AG04450 (cell line): Measurements from ENCODE around the gene NSFL1C. TPM values are rescaled to one million over a fixed set of nuclear protein-coding genes. Genes with fewer than 3 reads are reported as not detected.

Experiments
- CTCF ChIA-PET: fragments of 300-600, 350-600 bp; formaldehyde crosslinking; extraction: SDS; loops from one replicate; lab custom pipeline; 2022; ENCODE audit warnings: antibody characterized with exemption, inconsistent platforms; lab: Charles Lee
- POLR2A ChIA-PET: fragments of 350-600 bp; formaldehyde crosslinking; extraction: SDS; loops from one replicate; lab custom pipeline; 2021; ENCODE audit warnings: antibody characterized with exemption, inconsistent platforms; lab: Yijun Ruan, JAX
- DNase-seq: peaks from one replicate; pipeline ENCODE4 v3.0.0-alpha.2; 2011; ENCODE audit warnings: low read depth, low spot score
- H3K27ac ChIP-seq: one replicate; pipeline ENCODE4 v1.5.1; 2012; ENCODE audit warnings: low read depth, low read length, control low read depth
- H3K27me3 ChIP-seq: one replicate; pipeline ENCODE4 v1.6.0; 2012; ENCODE audit warnings: low read length; ENCODE audit not compliant: control insufficient read depth, insufficient read depth
- H3K4me3 ChIP-seq: 2 replicates; pipeline ENCODE4 v1.5.1; 2011; ENCODE audit warnings: mild to moderate bottlenecking, low read depth, low read length, control low read depth
- H3K9me3 ChIP-seq: 2 replicates; pipeline ENCODE4 v1.5.1; 2012; ENCODE audit warnings: low read length; ENCODE audit not compliant: control insufficient read depth, insufficient read depth
- polyA plus RNA-seq: library from polyadenylated mRNA; depleted of rRNA; stranded (reverse); fragments of >200 nt; gene quantifications from 2 replicates; pipeline ENCODE4 v1.2.3, GENCODE V29; 2011
- TF ChIP-seq, protein P1 (sequence below): IDR thresholded peaks from 2 replicates; pipeline ENCODE4 v1.5.1; 2011; ENCODE audit warnings: low read depth, low read length, control low read depth, inconsistent platforms

The NSFL1C gene
- polyA plus RNA-seq, 1 experiment, result 23.0 TPM

DNA sequence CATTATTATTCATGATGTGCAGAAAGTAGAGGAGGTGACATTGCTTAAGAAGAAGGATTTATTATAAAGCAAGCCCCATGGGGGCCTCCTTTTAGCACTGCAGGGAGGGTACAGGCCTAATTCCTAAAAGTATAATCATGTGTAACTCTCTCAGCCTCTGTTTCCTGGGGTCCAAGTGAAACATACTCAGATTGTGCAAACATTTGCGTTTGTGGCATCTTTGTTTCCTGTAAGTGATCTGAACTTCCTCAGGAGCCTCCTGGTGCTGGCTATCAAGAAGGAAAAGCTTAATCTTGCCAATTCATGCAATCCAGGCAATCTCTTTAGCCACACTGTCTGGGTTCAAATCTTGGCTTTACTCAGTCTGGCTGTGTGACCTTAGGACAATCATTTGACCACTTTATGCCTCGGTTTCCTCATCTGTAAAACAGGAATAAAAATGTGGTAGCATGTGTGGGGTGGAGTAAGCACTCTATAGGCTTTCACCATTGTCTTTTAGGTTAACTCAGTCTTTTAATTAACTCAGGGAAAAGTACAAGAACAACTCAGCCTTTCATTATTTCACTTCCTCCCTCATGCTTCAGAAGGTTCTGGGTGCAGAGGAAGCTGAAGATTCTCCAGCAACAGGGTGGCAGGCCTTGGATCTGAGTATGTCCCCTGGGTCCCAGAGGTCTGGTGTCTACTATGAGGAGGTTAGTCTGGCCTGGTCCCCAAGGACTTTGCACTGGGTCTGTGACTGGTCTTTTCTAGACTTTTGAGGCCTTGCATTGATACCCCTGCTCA is 25.4 kb upstream of the NSFL1C start:
- ChIA-PET CTCF (interaction anchor here (2.8 kb wide), 1 partner anchor 12 kb away, joined by 23 read pairs; no protein-coding TSS in a partner anchor), POLR2A (no interaction called here)
- no peaks in the 10 kb centered on the region for H3K9me3 ChIP-seq
- DNase-seq, result no peak
- TF ChIP-seq, protein P1, sequence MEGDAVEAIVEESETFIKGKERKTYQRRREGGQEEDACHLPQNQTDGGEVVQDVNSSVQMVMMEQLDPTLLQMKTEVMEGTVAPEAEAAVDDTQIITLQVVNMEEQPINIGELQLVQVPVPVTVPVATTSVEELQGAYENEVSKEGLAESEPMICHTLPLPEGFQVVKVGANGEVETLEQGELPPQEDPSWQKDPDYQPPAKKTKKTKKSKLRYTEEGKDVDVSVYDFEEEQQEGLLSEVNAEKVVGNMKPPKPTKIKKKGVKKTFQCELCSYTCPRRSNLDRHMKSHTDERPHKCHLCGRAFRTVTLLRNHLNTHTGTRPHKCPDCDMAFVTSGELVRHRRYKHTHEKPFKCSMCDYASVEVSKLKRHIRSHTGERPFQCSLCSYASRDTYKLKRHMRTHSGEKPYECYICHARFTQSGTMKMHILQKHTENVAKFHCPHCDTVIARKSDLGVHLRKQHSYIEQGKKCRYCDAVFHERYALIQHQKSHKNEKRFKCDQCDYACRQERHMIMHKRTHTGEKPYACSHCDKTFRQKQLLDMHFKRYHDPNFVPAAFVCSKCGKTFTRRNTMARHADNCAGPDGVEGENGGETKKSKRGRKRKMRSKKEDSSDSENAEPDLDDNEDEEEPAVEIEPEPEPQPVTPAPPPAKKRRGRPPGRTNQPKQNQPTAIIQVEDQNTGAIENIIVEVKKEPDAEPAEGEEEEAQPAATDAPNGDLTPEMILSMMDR, result no peak
- H3K4me3 ChIP-seq, result no peak overlapping the region
- H3K27me3 ChIP-seq, result peaks cover 24% of the 10 kb centered on the region
- H3K27ac ChIP-seq, result no peak overlapping the region

DNA sequence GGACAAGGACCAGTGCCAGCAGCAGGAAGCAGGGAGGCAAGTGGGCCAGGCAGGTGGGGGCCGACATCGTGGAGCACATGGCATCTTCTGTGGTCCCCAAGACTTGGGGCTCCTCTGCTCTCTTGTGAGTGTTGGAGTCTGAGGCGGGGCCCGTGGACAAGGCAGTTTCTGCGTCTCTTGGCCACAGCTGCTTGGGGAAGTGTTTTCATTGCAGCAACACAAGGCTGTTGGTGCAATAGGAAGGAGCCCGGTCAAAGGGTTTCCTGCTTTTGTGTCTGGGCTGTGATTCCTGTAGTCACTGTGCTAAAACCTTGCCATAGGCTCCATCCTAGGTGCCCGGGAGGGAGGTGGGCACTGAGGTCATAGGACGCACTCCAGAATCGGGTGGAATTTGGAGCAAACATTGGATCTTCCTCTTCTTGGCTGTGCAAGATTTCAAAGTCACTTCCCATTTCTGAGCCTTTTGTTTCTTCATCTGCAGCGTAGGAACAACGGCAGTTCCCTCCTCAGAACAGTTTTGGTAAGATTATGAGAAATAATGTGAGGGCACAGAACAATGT is 24.7 kb upstream of the NSFL1C start, which contains the start of gene SIRPB2:
Gene SIRPB2, minus strand, starts transcription at position 140 of the 560 bp plus-strand sequence. Its CDS starts 61 bp downstream, at position 79.
- Histone ChIP-seq H3K27me3 (peaks cover 24% of the 10 kb centered on the region), H3K9me3 (no peaks in the 10 kb centered on the region), H3K4me3 (no peak within 1 kb of the TSS), H3K27ac (no peak within 1 kb of the TSS)
- POLR2A ChIA-PET, result no interaction called here
- TF ChIP-seq, protein P1, result no peak
- DNase-seq, result no peak
- CTCF ChIA-PET, result interaction anchor here (2.8 to 3.0 kb wide), 2 partner anchors 12 kb away, joined by 21 to 23 read pairs; no protein-coding TSS in a partner anchor

DNA sequence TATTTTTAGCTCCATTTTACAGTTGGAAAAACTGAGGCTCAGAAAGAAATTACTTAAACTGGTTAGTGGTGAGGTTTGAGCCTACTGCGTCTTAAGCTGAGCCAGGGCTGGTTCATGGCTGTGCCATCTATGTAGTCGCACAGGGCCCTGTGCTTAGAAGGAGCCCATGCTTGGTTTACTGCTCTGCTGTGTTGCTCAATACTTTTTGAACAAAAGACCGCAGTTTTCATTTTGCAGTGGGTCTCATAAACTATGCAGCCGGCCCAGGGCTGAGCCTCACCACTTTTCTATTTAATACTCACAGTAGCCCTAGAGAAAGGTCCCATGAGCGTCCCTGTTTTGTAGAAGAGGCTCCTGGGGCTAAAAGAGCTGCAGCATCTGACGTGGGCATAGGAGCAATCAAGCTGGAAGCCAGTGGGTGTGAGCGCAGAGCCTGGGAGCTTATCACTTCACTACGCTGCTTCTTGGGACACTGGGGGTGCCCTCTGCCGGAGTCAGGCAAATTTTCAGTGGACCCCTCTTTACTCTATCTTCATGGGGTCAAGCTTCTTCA is 24.1 kb upstream of the NSFL1C start:
- TF ChIP-seq, protein P1, result no peak
- ChIA-PET CTCF (interaction anchor here (3.0 kb wide), 1 partner anchor 13 kb away, joined by 21 read pairs; no protein-coding TSS in a partner anchor), POLR2A (interaction anchor here (0.5 kb wide), 1 partner anchor 1024 kb away, joined by 3 read pairs; no protein-coding TSS in a partner anchor)
- DNase-seq, result no peak
- Histone ChIP-seq H3K9me3 (no peaks in the 10 kb centered on the region), H3K27ac (no peak overlapping the region), H3K27me3 (peaks cover 24% of the 10 kb centered on the region), H3K4me3 (no peak overlapping the region)

DNA sequence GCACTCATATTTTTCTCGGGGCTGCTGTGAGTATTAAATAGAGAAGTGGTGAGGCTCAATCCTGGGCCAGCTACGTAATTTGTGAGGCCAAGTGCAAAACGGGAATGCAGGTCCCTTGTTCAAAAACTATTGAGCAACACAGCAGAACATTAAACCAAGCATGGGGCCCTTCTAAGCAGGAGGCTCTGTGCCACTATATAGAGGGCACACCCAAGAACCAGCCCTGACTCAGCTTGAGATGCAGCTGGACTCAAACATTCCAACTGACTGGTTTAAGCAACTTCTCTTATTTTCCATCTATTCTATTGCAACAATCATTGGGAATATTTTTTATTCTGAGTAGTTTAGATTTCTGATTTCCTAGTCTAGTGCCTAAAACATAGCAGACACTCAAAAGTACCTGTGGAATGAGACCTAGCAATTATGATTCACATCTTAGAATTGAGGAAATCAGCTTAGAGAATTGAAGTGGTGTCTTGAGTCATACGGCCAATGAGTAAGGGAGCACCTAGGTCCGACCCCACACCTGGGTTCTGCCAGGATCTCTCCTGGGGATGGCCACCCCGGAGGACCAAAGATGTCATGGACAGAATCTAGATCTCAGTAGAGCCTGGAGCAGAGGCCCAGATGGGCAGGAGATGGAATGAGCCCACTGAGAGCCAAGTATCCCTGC is 23.3 kb upstream of the NSFL1C start:
- POLR2A ChIA-PET, result interaction anchor here (0.5 kb wide), 1 partner anchor 1025 kb away, joined by 3 read pairs; no protein-coding TSS in a partner anchor
- TF ChIP-seq, protein P1, result no peak
- H3K27ac ChIP-seq, result no peak overlapping the region

More for the DNA sequence above, 23.3 kb upstream of the NSFL1C start:
- Histone ChIP-seq H3K9me3 (no peaks in the 10 kb centered on the region), H3K4me3 (no peak overlapping the region), H3K27me3 (peaks cover 21% of the 10 kb centered on the region)
- CTCF ChIA-PET, result interaction anchor here (3.0 kb wide), 1 partner anchor 13 kb away, joined by 21 read pairs; no protein-coding TSS in a partner anchor
- no peak for DNase-seq
